Activated CD4-positive, alpha-beta memory T cell treated with anti-CD3 and anti-CD28 coated beads for 36 hours (primary cell): ENCODE results near the gene AMD1. TPM values are rescaled to one million over a fixed set of nuclear protein-coding genes. Genes with fewer than 3 reads are reported as not detected.
"Not testable (repeated sequence)": the region's sequence is repeated elsewhere in the genome, so short reads cannot be mapped to it uniquely, and the experiment has no call there.

Source experiments
- CTCF ChIA-PET: fragments of 350-600 bp; sonication (Branson Sonifier 250); formaldehyde crosslinking; loops from one replicate; lab custom pipeline; 2021; ENCODE audit warnings: antibody characterized with exemption, inconsistent platforms; lab: Charles Lee
- POLR2A ChIA-PET: fragments of 350-600 bp; sonication (Branson Sonifier 250); formaldehyde crosslinking; loops from one replicate; lab custom pipeline; 2021; ENCODE audit warnings: antibody characterized with exemption; lab: Charles Lee
- DNase-seq: peaks from one replicate; pipeline ENCODE4 v3.0.0-alpha.2; 2020
- H3K27ac Mint-ChIP-seq: one replicate; pipeline ENCODE4 v1.8.0; 2021; ENCODE audit warnings: mixed read lengths
- H3K27me3 Mint-ChIP-seq: one replicate; pipeline ENCODE4 v1.8.0; 2021; ENCODE audit warnings: mixed read lengths
- H3K36me3 Mint-ChIP-seq: one replicate; pipeline ENCODE4 v1.8.0; 2021; ENCODE audit warnings: mixed read lengths
- H3K4me1 Mint-ChIP-seq: one replicate; pipeline ENCODE4 v1.8.0; 2021; ENCODE audit warnings: low read depth, mixed read lengths
- H3K4me3 Mint-ChIP-seq: one replicate; pipeline ENCODE4 v1.8.0; 2021; ENCODE audit warnings: mild to moderate bottlenecking, mixed read lengths
- H3K9me3 Mint-ChIP-seq: one replicate; pipeline ENCODE4 v1.8.0; 2021; ENCODE audit warnings: mixed read lengths
- intact Hi-C: fragments of 100-400 bp; cut with micrococcal nuclease; formaldehyde crosslinking; loops from one replicate; pipeline ENCODE4 v1.15.1; 2023
- total RNA-seq, 2 experiments: library from RNA; stranded (reverse); gene quantifications; one replicate each; pipeline ENCODE4 v1.2.3, GENCODE V29; 2021

The AMD1 gene
- 10 to 100 TPM; 79.1 to 84.3 TPM for total RNA-seq

DNA sequence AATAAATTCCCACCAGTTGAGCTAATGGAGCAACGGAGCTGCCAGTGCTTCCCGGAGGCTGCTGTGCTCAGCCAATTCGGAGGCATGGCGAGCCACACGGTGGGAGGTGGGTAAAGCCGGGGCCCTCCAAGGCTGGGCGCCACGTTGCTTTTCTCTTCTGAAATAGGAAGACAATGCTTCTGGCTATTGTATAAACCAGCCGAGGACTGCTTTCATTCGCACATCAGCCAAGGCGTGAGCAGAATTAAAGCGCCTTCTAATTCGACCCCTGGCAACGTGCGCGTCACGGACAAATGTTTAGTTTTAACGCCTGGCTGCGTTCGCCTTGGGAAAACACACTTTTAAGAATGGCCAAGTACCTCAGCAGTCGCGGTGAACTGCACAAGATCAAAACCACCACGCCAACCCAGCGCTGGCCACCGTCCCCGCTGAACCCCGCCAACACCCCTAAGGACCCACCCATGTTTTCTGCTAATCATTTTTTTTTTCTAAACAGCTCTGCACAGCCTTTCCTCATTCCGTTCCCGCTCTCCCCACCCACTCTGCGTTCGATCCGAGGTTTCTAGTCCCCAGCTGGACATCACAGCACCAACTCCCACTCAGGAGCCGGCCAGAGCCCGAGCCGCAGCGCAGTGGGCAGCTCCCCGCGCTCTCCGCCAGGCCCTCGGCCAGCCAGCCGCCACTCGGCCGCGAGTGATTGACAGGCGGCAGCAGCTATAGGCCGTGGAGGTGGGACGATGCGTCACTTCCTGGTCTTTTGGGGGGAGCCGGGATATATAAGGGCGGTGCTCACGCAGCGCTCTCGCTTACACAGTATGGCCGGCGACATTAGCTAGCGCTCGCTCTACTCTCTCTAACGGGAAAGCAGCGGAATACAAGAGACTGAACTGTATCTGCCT lies at the start of gene AMD1:
Gene AMD1, plus strand, starts transcription at position 805 of the 899 bp plus-strand sequence. CDS start 321 bp downstream, outside the sequence.
- POLR2A ChIA-PET, result interaction anchor here (0.6 to 7.7 kb wide), 30 partner anchors 8 to 1779 kb away, joined by 3 to 250 read pairs (median 4); partner anchors contain the start of genes CDK19, CEP57L1, GTF3C6 and RPF2

DNA sequence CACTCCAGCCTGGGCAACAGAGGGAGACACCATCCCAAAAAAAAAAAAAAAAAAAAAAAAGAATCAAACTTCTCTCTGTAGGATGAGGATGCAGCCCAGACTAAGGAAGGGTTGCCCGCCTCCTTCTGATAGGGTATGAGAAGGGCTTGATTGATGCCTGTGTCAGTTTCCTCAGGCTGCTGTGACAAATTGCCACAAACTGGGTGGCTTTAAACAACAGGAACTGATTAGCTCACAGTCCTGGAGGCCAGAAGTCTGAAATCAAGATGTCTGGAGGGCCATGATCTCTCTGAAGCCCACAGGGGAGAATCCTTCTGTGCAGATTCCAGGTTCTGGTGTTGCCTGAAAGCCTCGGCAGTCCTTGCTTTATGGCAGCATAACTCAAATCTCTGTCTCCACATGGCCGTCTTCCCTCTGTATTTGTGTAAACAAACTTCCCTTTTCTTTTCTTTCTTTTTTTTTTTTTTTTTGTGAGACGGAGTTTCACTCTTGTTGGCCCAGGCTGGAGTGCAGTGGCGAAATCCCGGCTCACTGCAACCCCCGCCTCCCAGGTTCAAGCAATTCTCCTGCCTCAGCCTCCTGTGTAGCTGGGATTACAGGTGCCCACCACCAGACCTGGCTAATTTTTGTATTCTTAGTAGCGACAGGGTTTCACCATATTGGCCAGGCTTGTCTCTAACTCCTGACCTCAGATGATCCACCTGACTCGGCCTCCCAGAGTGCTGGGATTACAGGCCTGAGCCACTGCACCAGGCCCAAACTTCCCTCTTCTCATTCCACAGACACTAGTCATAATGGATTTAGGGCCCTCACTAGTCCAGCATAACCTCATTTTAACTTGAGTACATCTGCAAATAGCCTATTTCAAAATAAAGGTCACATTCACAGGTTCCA lies 48.1 kb upstream of the AMD1 start:
- Mint-ChIP-seq H3K36me3 (no peaks in the 10 kb centered on the region), H3K27ac (no peak overlapping the region), H3K27me3 (no peaks in the 10 kb centered on the region), H3K9me3 (no peaks in the 10 kb centered on the region), H3K4me1 (peaks cover 3% of the 10 kb centered on the region), H3K4me3 (no peak overlapping the region)
- ChIA-PET CTCF (no interaction called here), POLR2A (no interaction called here)
- intact Hi-C loops, result no loop called here
- DNase-seq, result no peak

More for the DNA sequence above, at the start of gene AMD1:
- Mint-ChIP-seq H3K27me3 (no peaks in the 10 kb centered on the region), H3K36me3 (peaks cover 11% of the 10 kb centered on the region), H3K4me3 (peak within 1 kb of the TSS; percentile 96), H3K27ac (peak within 1 kb of the TSS; percentile 97), H3K9me3 (no peaks in the 10 kb centered on the region), H3K4me1 (peaks cover 27% of the 10 kb centered on the region)
- CTCF ChIA-PET, result interaction anchor here (0.8 to 2.9 kb wide), 8 partner anchors 8 to 609 kb away, joined by 3 to 23 read pairs (median 4); partner anchors contain the start of genes CDK19 and GTF3C6
- intact Hi-C loops, result loop anchor here (1.0 to 2.0 kb wide), 4 partner anchors 8 to 609 kb away; partner anchors contain the start of genes CDK19, GTF3C6 and REV3L
- DNase-seq, result peak; percentile 96

DNA sequence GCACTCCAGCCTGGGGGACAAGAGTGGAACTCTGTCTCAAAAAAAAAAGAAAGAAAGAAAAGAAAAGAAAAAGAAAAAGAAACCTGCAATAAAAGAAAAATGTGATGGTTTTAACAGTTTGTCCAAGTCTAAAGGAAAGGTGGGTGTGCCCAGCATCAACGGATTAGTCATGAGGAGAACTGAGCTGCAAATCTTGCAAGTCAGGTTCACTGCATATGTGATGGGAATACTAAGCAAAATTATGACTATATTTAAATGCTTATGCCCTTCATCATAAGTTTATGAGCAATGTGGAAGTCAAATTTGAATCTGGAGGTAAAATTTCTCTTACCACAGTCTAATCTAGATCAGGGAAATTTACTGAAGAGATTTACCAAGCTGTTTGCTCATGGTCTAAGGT lies 46.2 kb upstream of the AMD1 start:
- intact Hi-C loops, result no loop called here
- POLR2A ChIA-PET, result no interaction called here
- H3K36me3 Mint-ChIP-seq, result no peaks in the 10 kb centered on the region
- H3K4me3 Mint-ChIP-seq, result no peak overlapping the region
- no peaks in the 10 kb centered on the region for H3K4me1 Mint-ChIP-seq
- no peak for DNase-seq
- CTCF ChIA-PET, result no interaction called here
- no peaks in the 10 kb centered on the region for H3K27me3 Mint-ChIP-seq
- H3K9me3 Mint-ChIP-seq, result no peaks in the 10 kb centered on the region
- H3K27ac Mint-ChIP-seq, result no peak overlapping the region

DNA sequence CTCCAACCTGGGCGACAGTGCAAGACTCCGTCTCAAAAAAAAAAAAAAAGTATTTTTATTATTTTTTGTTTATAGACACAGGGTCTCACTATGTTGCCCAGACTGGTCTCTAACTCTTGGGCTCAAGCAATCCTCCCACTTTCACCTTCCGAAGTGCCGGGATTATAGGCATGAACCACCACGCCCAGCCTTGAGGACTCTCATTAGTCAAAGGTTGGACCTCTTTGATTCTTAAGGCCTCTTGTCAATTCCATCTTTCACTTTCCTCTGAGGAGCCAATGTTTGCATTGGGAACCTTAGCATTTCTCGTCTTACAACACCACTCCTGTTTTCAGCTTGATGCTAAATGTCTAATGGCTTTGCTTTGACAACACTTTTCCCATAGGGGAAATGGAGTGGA lies 43.2 kb upstream of the AMD1 start:
- ChIA-PET POLR2A (interaction anchor here (0.7 kb wide), 1 partner anchor 51 kb away, joined by 3 read pairs; no protein-coding TSS in a partner anchor), CTCF (no interaction called here)
- H3K9me3 Mint-ChIP-seq, result no peaks in the 10 kb centered on the region
- intact Hi-C loops, result no loop called here
- H3K4me1 Mint-ChIP-seq, result no peaks in the 10 kb centered on the region
- no peak for DNase-seq
- H3K4me3 Mint-ChIP-seq, result no peak overlapping the region
- no peak overlapping the region for H3K27ac Mint-ChIP-seq
- H3K36me3 Mint-ChIP-seq, result no peaks in the 10 kb centered on the region
- H3K27me3 Mint-ChIP-seq, result no peaks in the 10 kb centered on the region

DNA sequence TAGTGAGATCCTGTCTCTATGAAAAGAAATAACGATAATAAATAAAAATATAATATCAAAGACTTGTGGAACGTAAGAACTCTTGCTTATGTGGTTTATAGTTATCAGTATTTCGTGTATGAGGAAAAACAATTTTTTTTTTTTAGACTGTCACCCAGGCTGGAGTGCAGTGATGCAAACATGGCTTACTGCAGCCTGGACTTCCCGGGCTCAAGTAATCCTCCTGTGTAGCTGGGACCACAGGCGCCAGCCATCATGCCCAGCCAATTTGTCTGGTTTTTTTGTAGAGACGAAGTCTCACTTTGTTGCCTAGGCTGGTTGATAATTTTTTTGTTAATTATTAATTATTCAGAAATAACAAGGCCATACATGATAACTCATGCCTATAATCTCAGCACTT lies 40.8 kb upstream of the AMD1 start:
- no peak for DNase-seq
- intact Hi-C loops, result no loop called here
- H3K36me3 Mint-ChIP-seq, result no peaks in the 10 kb centered on the region
- no peaks in the 10 kb centered on the region for H3K27me3 Mint-ChIP-seq
- POLR2A ChIA-PET, result no interaction called here
- no peaks in the 10 kb centered on the region for H3K4me1 Mint-ChIP-seq
- no peak overlapping the region for H3K4me3 Mint-ChIP-seq
- H3K9me3 Mint-ChIP-seq, result no peaks in the 10 kb centered on the region
- no peak overlapping the region for H3K27ac Mint-ChIP-seq
- CTCF ChIA-PET, result no interaction called here

DNA sequence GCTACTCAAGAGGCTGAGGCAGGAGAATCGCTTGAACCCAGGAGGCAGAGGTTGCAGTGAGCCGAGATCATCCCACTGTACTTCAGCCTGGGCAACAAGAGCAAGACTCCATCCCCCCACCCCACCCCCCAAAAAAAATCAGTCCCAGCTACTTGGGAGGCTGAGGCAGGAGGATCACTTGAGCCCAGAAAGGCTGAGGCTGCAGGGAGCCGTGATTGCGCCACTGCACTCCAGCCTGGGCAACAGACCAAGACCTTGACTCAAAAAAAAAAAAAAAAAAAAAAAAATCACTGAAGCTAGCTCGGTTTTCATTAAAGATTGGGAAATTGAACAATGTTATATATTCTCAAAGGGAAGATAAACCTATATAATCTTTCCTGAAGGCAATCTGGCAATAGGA lies 38.8 kb upstream of the AMD1 start:
- intact Hi-C loops, H3K4me1 Mint-ChIP-seq, H3K36me3 Mint-ChIP-seq, H3K27ac Mint-ChIP-seq, H3K9me3 Mint-ChIP-seq, H3K4me3 Mint-ChIP-seq, DNase-seq, CTCF ChIA-PET, H3K27me3 Mint-ChIP-seq: not testable (repeated sequence)
- POLR2A ChIA-PET, result interaction anchor here (0.6 kb wide), 1 partner anchor 14 kb away, joined by 3 read pairs; no protein-coding TSS in a partner anchor

DNA sequence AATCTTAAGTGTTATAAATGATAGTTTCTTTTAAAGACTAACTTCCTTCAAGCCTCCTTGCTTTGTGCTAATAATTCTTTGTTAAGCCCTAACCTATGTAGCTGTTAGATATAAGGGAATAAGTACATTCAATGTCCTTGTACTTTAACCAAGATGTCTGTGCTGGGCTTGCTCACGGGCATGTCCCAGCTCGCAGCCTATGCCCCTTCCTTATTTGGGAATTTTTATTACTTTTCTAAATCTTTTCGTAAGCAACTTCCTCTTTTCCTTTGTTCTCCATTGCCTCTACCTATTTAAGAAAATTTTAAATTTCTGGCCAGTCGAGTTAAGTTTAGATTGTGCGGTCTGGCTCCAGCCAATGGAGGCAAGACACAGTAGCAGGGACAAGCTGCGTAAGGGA lies 33.3 kb upstream of the AMD1 start:
- H3K27ac Mint-ChIP-seq, result no peak overlapping the region
- no peaks in the 10 kb centered on the region for H3K27me3 Mint-ChIP-seq
- H3K9me3 Mint-ChIP-seq, result no peaks in the 10 kb centered on the region
- no peak for DNase-seq
- no peak overlapping the region for H3K4me3 Mint-ChIP-seq
- H3K4me1 Mint-ChIP-seq, result no peaks in the 10 kb centered on the region
- ChIA-PET POLR2A (no interaction called here), CTCF (no interaction called here)
- no peaks in the 10 kb centered on the region for H3K36me3 Mint-ChIP-seq
- intact Hi-C loops, result no loop called here

DNA sequence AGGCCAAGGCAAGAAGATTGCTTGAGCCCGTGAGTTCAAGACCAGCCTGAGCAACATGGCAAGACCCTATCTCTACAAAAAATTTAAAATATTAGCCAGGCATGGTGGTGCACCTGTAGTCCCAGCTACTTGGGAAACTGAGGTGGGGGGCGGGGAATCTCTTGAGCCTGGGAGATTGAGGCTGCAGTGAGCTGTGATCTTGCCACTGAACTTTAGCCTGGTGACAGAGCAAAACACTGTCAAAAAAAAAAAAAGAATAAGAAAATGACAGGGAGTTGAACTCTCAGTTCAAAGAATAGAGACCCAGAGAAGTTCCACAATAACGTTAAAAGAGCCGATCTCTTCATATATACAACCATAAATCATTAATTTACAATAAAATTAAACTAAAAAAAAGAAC lies 24.8 kb upstream of the AMD1 start:
- H3K27ac Mint-ChIP-seq, result no peak overlapping the region
- intact Hi-C loops, result no loop called here

DNA sequence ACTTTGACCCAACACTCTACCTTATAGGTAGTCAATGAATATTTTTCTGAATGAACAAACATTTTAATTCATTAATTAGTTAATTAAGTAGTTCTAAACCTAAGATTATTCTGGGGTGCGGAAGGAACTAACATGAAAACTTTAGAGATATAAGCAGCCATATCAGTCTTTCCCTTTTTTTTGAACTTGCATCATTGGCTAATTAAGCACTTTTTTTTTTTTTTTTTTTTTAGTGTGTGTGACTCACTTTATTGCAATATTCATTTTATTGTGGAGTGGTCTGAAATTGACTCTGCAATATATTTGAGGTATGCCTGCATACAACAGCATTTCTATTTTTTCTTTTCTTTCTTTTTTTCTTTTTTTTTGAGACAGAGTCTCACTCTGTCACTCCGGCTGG lies 21.8 kb upstream of the AMD1 start:
- Mint-ChIP-seq H3K4me3 (no peak overlapping the region), H3K27me3 (no peaks in the 10 kb centered on the region), H3K36me3 (no peaks in the 10 kb centered on the region), H3K27ac (no peak overlapping the region), H3K9me3 (no peaks in the 10 kb centered on the region), H3K4me1 (no peaks in the 10 kb centered on the region)
- ChIA-PET POLR2A (no interaction called here), CTCF (no interaction called here)
- no peak for DNase-seq
- intact Hi-C loops, result no loop called here

More for the DNA sequence above, 24.8 kb upstream of the AMD1 start:
- DNase-seq, result no peak
- ChIA-PET POLR2A (interaction anchor here (0.6 to 0.7 kb wide), 3 partner anchors 14 to 147 kb away, joined by 3 to 5 read pairs (median 3); partner anchors contain the start of gene AMD1), CTCF (no interaction called here)
- Mint-ChIP-seq H3K36me3 (no peaks in the 10 kb centered on the region), H3K9me3 (no peaks in the 10 kb centered on the region), H3K4me3 (no peak overlapping the region), H3K4me1 (no peaks in the 10 kb centered on the region), H3K27me3 (no peaks in the 10 kb centered on the region)

DNA sequence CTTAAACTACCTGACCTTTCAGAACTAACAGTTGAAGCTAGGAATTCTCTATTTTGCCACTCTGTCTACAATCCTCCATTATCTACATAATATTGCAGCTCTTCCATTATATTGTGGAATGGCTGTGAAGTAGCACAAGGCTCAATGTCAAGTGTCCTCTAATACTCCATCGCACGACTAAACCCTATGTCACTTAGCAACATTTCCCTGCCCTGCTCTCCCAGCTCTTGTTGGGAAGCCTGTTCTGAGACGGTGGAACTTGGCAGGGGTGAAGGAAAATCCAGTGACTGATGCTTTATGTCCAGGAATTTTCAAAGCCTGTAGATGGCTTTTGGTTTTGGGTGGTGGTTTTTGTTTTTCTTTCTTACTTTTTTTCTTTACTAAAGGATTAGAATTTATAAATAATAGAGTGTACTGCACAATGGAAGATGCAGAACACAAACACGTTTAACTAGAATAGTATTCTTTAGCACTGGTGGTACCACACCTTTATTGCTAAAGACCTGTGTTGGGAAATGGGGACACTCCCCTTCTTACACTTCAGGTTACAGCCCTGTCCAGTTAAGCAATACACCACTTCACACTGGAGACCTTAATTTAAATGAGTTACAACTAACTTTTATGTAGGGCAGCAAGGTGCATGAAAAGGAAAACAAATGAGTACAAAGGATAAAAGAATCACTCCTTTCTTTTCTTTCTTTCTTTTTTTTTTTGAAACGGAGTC lies 20.7 kb upstream of the AMD1 start:
- Mint-ChIP-seq H3K36me3 (no peaks in the 10 kb centered on the region), H3K4me3 (no peak overlapping the region), H3K27ac (no peak overlapping the region), H3K9me3 (no peaks in the 10 kb centered on the region), H3K4me1 (no peaks in the 10 kb centered on the region), H3K27me3 (no peaks in the 10 kb centered on the region)
- ChIA-PET POLR2A (no interaction called here), CTCF (no interaction called here)
- intact Hi-C loops, result no loop called here
- no peak for DNase-seq

DNA sequence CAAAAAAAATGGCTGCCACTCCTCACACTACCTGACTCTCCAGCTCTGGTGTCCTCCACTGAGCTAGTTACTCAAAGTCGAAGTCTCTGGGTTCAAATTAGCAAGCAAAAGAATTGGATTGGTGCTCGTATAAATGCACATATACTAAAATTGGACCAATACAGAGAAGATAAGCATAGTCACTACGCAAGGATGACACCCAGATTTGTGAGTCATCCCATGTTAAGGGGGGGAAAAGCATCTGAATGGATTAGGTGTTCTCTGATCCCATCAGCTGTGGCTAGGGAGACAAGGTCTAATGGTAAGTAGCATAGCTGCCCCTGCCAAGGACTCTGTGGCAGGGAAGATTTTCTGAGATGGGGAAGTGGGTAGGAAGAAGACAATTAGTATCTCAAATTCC lies 18.3 kb upstream of the AMD1 start:
- ChIA-PET POLR2A (interaction anchor here (1.3 kb wide), 1 partner anchor 18 kb away, joined by 3 read pairs; the partner anchor contains the start of gene AMD1), CTCF (interaction anchor here (0.5 kb wide), 1 partner anchor 111 kb away, joined by 3 read pairs; no protein-coding TSS in a partner anchor)
- Mint-ChIP-seq H3K27me3 (no peaks in the 10 kb centered on the region), H3K36me3 (no peaks in the 10 kb centered on the region), H3K9me3 (no peaks in the 10 kb centered on the region), H3K27ac (no peak overlapping the region), H3K4me3 (no peak overlapping the region), H3K4me1 (peaks cover 5% of the 10 kb centered on the region)
- intact Hi-C loops, result no loop called here
- no peak for DNase-seq
